ENCODE measurements around the gene OR51I2. TPM values are rescaled to one million over a fixed set of nuclear protein-coding genes. Genes with fewer than 3 reads are reported as not detected.

The OR51I2 gene
- polyA plus RNA-seq, 2 of the 4 experiments (the other 2 are of a cell fraction): not detected

DNA sequence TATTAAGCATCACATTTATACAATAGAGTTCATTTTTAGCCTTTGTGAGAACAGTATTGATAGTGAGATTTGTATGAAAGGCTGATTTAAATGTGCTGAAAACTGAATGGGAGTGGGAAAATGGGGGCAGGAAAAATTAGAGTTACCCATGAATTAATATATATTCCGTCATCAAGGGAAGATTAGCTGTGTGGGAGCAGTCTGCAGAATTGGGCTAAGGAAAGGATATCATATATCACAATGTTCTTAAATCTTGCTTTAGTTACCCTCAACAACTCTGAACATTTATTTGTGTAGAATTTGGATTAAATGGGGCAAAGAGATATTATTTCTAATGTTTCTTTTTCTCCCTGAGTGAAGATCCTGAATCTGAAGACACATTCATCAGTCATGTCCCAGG lies 27.3 kb upstream of the OR51I2 start, which contains the start of gene OR51Q1:
Gene OR51Q1, plus strand, starts transcription at position 301 of the 400 bp plus-strand sequence. Its CDS starts 90 bp downstream, at position 391.
- 33% methylated on average over 1 of the region's 1 CpG for WGBS (ENCODE audit: missing lambda C conversion rate)
- no peak for ATAC-seq
- POLR2A ChIA-PET: no interaction called here
- no peaks in the 10 kb centered on the region for H3K9me3 ChIP-seq
- no peak within 1 kb of the TSS for H3K27ac ChIP-seq
- CTCF ChIA-PET: no interaction called here
- no peak within 1 kb of the TSS for H3K4me2 ChIP-seq
- FAIRE-seq: no peak
- no peak within 1 kb of the TSS for H3K4me3 ChIP-seq
- DNase-seq (ENCODE audit: low read depth in 1 of 2, low spot score in 1 of 2): no peak
- no peaks in the 10 kb centered on the region for H3K4me1 ChIP-seq
- no peak for TF ChIP-seq NFE2L2 (conservative IDR thresholded peaks at IDR 0.05; ENCODE audit: low read length)

DNA sequence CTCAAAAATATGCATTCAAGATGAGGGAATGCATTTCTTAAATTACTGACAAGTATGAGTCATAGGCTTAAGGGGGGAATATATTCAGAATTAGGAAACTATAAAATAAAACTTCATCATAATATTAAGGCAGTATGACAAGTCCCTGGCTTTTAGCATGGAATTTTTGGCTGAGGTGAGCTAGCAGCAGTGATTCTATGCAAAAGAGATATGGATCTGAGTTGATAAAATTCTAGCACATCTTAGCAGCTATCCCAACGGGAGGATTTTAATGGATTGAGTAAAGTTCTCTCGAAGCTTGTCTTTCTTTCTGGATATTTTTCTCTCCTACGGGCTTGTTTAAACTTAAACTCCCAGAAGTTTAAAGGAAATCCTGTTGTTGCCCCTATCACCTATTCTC lies 26.0 kb upstream of the OR51I2 start:
- H3K4me2 ChIP-seq: no peak overlapping the region
- no peak for DNase-seq (ENCODE audit: low read depth in 1 of 2, low spot score in 1 of 2)
- 15% methylated on average over 3 of the region's 3 CpGs for WGBS (ENCODE audit: missing lambda C conversion rate)
- no peak overlapping the region for H3K4me3 ChIP-seq
- no peaks in the 10 kb centered on the region for H3K4me1 ChIP-seq
- TF ChIP-seq MAFK (IDR thresholded peaks at IDR 0.05; ENCODE audit: partially characterized antibody) (no peak), RCOR1 (IDR thresholded peaks at IDR 0.05; ENCODE audit: low read depth, low read length) (no peak), ZC3H11A (IDR thresholded peaks at IDR 0.05) (no peak), POLR2AphosphoS2 (conservative IDR thresholded peaks at IDR 0.05; ENCODE audit: low read length) (no peak), FOSL2 (IDR thresholded peaks at IDR 0.05) (no peak), FOSL2 (CRISPR knock-in tag; IDR thresholded peaks at IDR 0.05) (peak; percentile 46; the same call in 1 of the 2 replicates), CEBPB (IDR thresholded peaks at IDR 0.05) (no peak)
- TF ChIP-seq, protein P1, sequence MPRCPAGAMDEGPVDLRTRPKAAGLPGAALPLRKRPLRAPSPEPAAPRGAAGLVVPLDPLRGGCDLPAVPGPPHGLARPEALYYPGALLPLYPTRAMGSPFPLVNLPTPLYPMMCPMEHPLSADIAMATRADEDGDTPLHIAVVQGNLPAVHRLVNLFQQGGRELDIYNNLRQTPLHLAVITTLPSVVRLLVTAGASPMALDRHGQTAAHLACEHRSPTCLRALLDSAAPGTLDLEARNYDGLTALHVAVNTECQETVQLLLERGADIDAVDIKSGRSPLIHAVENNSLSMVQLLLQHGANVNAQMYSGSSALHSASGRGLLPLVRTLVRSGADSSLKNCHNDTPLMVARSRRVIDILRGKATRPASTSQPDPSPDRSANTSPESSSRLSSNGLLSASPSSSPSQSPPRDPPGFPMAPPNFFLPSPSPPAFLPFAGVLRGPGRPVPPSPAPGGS (IDR thresholded peaks at IDR 0.05): no peak
- TF ChIP-seq, protein P2, sequence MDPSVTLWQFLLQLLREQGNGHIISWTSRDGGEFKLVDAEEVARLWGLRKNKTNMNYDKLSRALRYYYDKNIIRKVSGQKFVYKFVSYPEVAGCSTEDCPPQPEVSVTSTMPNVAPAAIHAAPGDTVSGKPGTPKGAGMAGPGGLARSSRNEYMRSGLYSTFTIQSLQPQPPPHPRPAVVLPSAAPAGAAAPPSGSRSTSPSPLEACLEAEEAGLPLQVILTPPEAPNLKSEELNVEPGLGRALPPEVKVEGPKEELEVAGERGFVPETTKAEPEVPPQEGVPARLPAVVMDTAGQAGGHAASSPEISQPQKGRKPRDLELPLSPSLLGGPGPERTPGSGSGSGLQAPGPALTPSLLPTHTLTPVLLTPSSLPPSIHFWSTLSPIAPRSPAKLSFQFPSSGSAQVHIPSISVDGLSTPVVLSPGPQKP (IDR thresholded peaks at IDR 0.05; ENCODE audit: low read depth, low read length): no peak
- no peak for ATAC-seq
- no peak overlapping the region for H3K27ac ChIP-seq
- CTCF ChIA-PET: interaction anchor here (1.4 kb wide), 1 partner anchor 53 kb away, joined by 5 read pairs; no protein-coding TSS in a partner anchor
- POLR2A ChIA-PET: no interaction called here
- H3K9me3 ChIP-seq: no peaks in the 10 kb centered on the region
- no peak for FAIRE-seq

DNA sequence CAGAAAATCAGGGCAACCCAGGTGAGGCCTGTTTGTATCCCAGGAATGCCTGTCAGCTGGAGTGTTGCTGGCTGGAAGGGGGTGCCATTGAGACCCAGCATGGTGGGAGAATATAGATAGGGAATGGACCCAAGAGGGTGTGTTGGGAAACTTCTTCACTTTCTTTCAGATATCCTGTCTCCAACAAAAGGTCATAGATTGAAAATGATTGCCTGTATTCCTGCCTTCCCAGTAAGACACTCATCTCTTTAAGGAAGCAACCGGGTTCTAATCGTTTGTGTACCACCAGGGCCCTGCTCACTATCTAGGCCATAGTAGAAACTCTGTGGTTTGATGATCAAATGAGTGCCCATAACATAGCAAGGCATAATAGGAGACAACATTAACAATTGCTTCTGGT lies 7.7 kb upstream of the OR51I2 start, which contains the start of gene OR51I1:
Gene OR51I1, minus strand, starts transcription at position 101 of the 400 bp plus-strand sequence. Its CDS starts 0 bp downstream, at position 101.
- no peak within 1 kb of the TSS for H3K4me3 ChIP-seq
- FAIRE-seq (no peak), ATAC-seq (no peak), DNase-seq (ENCODE audit: low read depth in 1 of 2, low spot score in 1 of 2) (no peak)
- no peaks in the 10 kb centered on the region for H3K4me1 ChIP-seq
- H3K27ac ChIP-seq: no peak within 1 kb of the TSS
- no peak within 1 kb of the TSS for H3K4me2 ChIP-seq
- CTCF ChIA-PET: no interaction called here
- TF ChIP-seq ZNF302 (CRISPR knock-in tag; IDR thresholded peaks at IDR 0.05): no peak
- no peaks in the 10 kb centered on the region for H3K9me3 ChIP-seq
- POLR2A ChIA-PET: no interaction called here
- 0% methylated on average over 2 of the region's 2 CpGs for WGBS (ENCODE audit: missing lambda C conversion rate)

DNA sequence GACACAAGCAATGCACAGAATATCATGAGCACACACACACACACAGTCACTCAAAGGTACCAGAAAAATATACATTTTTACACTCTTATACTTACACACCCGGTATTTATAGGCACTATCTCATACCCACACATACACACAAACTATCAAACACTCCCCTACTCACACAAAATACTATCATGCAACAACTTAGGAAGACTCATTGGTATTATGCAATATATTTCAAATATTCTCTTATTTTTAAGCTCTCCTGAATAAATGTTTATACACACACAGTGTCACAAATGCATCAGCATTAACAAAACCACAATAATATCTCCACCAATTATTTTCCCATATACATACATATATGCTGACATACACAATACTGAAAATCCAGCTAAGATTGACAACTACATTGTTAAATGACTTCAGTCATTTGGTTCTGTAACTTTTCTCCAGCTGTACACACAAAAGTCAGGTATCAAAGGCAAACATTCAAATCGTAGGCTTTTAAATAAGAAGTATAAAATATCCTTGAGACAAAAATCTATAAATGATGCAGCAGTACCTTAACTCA lies 5.2 kb upstream of the OR51I2 start:
- no peak for FAIRE-seq
- H3K4me1 ChIP-seq: no peaks in the 10 kb centered on the region
- DNase-seq (ENCODE audit: low read depth in 1 of 2, low spot score in 1 of 2): no peak
- H3K27ac ChIP-seq: no peak overlapping the region
- no peak overlapping the region for H3K4me2 ChIP-seq
- WGBS (ENCODE audit: missing lambda C conversion rate): 1% methylated on average over 2 of the region's 2 CpGs
- H3K9me3 ChIP-seq: no peaks in the 10 kb centered on the region
- ChIA-PET POLR2A (no interaction called here), CTCF (interaction anchor here (0.5 kb wide), 1 partner anchor 111 kb away, joined by 5 read pairs; no protein-coding TSS in a partner anchor)
- no peak for ATAC-seq
- no peak overlapping the region for H3K4me3 ChIP-seq
- TF ChIP-seq HOXB13 (CRISPR knock-in tag; IDR thresholded peaks at IDR 0.05; ENCODE audit: low read depth): no peak
- TF ChIP-seq MAFK (IDR thresholded peaks at IDR 0.05; ENCODE audit: partially characterized antibody): peak; percentile 65

DNA sequence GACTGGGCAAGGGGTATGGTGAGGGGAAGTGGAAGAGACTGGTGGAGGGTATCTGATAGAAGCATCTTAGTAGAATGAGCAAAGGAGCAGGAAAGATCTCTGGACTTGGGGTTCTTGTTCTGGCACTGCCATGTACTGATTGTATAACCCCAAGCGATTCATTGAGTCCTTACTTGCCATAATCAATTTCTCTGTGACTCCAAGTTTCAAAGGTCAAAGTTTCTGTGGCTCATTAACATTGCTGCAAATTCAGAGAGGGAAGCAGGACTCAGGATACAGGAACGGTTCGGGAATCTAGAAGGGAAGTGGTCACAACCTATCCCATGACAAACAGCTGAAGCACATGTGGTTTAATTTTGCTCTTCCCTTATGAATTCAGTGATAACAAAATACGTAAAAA lies 309 bp downstream of the OR51I2 start:
- H3K4me1 ChIP-seq: no peaks in the 10 kb centered on the region
- ChIA-PET POLR2A (no interaction called here), CTCF (interaction anchor here (1.4 kb wide), 1 partner anchor 11 kb away, joined by 3 read pairs; no protein-coding TSS in a partner anchor)
- no peak overlapping the region for H3K27ac ChIP-seq
- no peak for DNase-seq (ENCODE audit: low read depth in 1 of 2, low spot score in 1 of 2)
- ATAC-seq: no peak
- no peak overlapping the region for H3K4me3 ChIP-seq
- no peak for FAIRE-seq
- H3K9me3 ChIP-seq: no peaks in the 10 kb centered on the region
- H3K4me2 ChIP-seq: no peak overlapping the region
- WGBS (ENCODE audit: missing lambda C conversion rate): 13% methylated on average over 4 of the region's 4 CpGs
- TF ChIP-seq, protein P3, sequence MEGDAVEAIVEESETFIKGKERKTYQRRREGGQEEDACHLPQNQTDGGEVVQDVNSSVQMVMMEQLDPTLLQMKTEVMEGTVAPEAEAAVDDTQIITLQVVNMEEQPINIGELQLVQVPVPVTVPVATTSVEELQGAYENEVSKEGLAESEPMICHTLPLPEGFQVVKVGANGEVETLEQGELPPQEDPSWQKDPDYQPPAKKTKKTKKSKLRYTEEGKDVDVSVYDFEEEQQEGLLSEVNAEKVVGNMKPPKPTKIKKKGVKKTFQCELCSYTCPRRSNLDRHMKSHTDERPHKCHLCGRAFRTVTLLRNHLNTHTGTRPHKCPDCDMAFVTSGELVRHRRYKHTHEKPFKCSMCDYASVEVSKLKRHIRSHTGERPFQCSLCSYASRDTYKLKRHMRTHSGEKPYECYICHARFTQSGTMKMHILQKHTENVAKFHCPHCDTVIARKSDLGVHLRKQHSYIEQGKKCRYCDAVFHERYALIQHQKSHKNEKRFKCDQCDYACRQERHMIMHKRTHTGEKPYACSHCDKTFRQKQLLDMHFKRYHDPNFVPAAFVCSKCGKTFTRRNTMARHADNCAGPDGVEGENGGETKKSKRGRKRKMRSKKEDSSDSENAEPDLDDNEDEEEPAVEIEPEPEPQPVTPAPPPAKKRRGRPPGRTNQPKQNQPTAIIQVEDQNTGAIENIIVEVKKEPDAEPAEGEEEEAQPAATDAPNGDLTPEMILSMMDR (IDR thresholded peaks at IDR 0.05): no peak
- no peak for TF ChIP-seq RCOR1 (IDR thresholded peaks at IDR 0.05; ENCODE audit: low read depth, low read length)
- no peak for TF ChIP-seq HOXB5 (CRISPR knock-in tag; IDR thresholded peaks at IDR 0.05)
- TF ChIP-seq SREBF2 (IDR thresholded peaks at IDR 0.05): no peak
- no peak for TF ChIP-seq FOXS1 (CRISPR knock-in tag; IDR thresholded peaks at IDR 0.05)
- TF ChIP-seq JUNB (IDR thresholded peaks at IDR 0.05): no peak
- TF ChIP-seq, protein P4, sequence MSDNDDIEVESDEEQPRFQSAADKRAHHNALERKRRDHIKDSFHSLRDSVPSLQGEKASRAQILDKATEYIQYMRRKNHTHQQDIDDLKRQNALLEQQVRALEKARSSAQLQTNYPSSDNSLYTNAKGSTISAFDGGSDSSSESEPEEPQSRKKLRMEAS (IDR thresholded peaks at IDR 0.05): no peak
- TF ChIP-seq EHMT2 (IDR thresholded peaks at IDR 0.05; ENCODE audit: low read depth): no peak
- no peak for TF ChIP-seq HOXA7 (CRISPR knock-in tag; IDR thresholded peaks at IDR 0.05)
- TF ChIP-seq EP300 (IDR thresholded peaks at IDR 0.05): no peak
- no peak for TF ChIP-seq CBX8 (IDR thresholded peaks at IDR 0.05)
- TF ChIP-seq EHF (CRISPR knock-in tag; IDR thresholded peaks at IDR 0.05): no peak
- no peak for TF ChIP-seq JUN (IDR thresholded peaks at IDR 0.05)
- TF ChIP-seq RNF2 (IDR thresholded peaks at IDR 0.05; ENCODE audit: borderline replicate concordance, low read depth): no peak
- no peak for TF ChIP-seq ZNF302 (CRISPR knock-in tag; IDR thresholded peaks at IDR 0.05)

Measured in A549 (cell line).